Immature natural killer cell (primary cell): ENCODE data around the gene PANX2. TPM values are rescaled to one million over a fixed set of nuclear protein-coding genes. Genes with fewer than 3 reads are reported as not detected.

Experiments
- DNase-seq, 3 donors: peaks; one replicate each; pipeline ENCODE4 v3.0.0; 2022; ENCODE audit warnings: mixed read lengths in 1 of 3
- H3K27ac Mint-ChIP-seq, 6 donors: one replicate each; pipeline ENCODE4 v1.8.0; 2020; ENCODE audit warnings: mixed read lengths in 6 of 6, mild to moderate bottlenecking in 5 of 6, inconsistent platforms in 4 of 6, moderate library complexity in 3 of 6
- H3K27me3 Mint-ChIP-seq, 3 donors: one replicate each; pipeline ENCODE4 v1.8.0; 2020 to 2021; ENCODE audit warnings: low read depth in 3 of 3, mild to moderate bottlenecking in 3 of 3, mixed read lengths in 3 of 3, moderate library complexity in 3 of 3, inconsistent platforms in 1 of 3
- H3K36me3 Mint-ChIP-seq, 3 donors: one replicate each; pipeline ENCODE4 v1.8.0; 2020; ENCODE audit warnings: mixed read lengths in 3 of 3, inconsistent platforms in 2 of 3, mild to moderate bottlenecking in 2 of 3
- H3K4me1 Mint-ChIP-seq, 2 donors: one replicate each; pipeline ENCODE4 v1.8.0; 2020; ENCODE audit warnings: inconsistent platforms in 2 of 2, mild to moderate bottlenecking in 2 of 2, mixed read lengths in 2 of 2, moderate library complexity in 1 of 2
- H3K4me3 Mint-ChIP-seq, 5 donors: one replicate each; pipeline ENCODE4 v1.8.0; 2020; ENCODE audit warnings: mild to moderate bottlenecking in 5 of 5, mixed read lengths in 5 of 5, inconsistent platforms in 3 of 5, moderate library complexity in 3 of 5
- H3K9me3 Mint-ChIP-seq, 6 donors: one replicate each; pipeline ENCODE4 v1.8.0; 2020; ENCODE audit warnings: mild to moderate bottlenecking in 6 of 6, mixed read lengths in 6 of 6, inconsistent platforms in 4 of 6, moderate library complexity in 3 of 6
- polyA plus RNA-seq, 3 donors: library from polyadenylated mRNA; unstranded; fragments of 300-500 nt; fragmentation: Illumina TruSeq; gene quantifications; one replicate each; pipeline ENCODE4 v1.2.3, GENCODE V29; 2021

The PANX2 gene
- polyA plus RNA-seq, 3 donors from 2014 or later = 0.07 TPM; not detected in 2

DNA sequence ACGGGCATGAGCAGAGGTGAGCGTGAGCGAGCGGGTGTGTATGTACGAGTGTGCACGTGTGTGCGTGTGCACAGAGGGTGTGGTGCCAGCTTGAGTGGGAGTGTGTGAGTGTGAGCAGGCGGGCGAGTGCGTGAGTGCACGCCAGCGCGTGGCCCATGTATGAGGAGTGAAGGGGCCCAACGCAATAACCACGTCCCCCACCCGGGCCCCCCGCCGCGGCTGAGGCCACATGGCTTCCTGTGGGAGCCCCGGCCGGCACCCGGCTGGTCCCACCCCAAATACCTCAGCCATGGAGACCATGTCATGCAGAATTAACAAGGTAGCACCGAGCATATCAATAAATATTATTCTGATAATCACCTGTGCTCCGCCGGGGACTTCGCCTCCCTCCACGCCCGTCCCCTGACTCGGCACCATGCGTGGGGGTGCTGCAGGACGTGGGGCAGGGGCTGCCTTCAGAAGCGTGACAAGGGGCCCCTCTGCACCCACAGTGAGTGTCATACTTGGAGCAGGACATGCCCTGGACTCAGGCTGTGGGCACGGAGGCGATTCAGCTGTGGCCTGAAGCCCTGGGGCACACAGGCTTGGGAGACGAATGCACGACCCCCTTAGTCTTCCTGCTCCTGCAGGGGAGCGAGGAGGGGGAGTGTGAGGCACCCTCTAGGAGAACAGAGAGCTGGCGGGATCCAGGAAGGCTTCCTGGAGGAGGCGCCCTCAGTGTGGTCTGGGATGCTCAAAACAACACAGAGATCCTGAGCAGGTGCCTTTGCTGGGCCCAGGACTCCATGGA is 9.6 kb downstream of the PANX2 start:
- no peaks in the 10 kb centered on the region for H3K9me3 Mint-ChIP-seq
- no peak overlapping the region for H3K4me3 Mint-ChIP-seq
- no peak for DNase-seq
- H3K27ac Mint-ChIP-seq = peak overlapping the region in 1 of 6 donors; percentile 81
- peaks cover 0 to 3% (median 2%) of the 10 kb centered on the region in 3 donors for H3K27me3 Mint-ChIP-seq
- no peaks in the 10 kb centered on the region for H3K36me3 Mint-ChIP-seq
- peaks cover 7 to 8% of the 10 kb centered on the region in 2 donors for H3K4me1 Mint-ChIP-seq

GRCh38 chr22:50180727-50181521 is 10.4 kb downstream of the PANX2 start:
- H3K27ac Mint-ChIP-seq = no peak overlapping the region
- H3K4me3 Mint-ChIP-seq = no peak overlapping the region
- H3K9me3 Mint-ChIP-seq = no peaks in the 10 kb centered on the region
- no peaks in the 10 kb centered on the region for H3K36me3 Mint-ChIP-seq
- DNase-seq = no peak
- H3K4me1 Mint-ChIP-seq = peaks cover 7 to 10% of the 10 kb centered on the region in 2 donors
- peaks cover 0 to 5% (median 2%) of the 10 kb centered on the region in 3 donors for H3K27me3 Mint-ChIP-seq

DNA sequence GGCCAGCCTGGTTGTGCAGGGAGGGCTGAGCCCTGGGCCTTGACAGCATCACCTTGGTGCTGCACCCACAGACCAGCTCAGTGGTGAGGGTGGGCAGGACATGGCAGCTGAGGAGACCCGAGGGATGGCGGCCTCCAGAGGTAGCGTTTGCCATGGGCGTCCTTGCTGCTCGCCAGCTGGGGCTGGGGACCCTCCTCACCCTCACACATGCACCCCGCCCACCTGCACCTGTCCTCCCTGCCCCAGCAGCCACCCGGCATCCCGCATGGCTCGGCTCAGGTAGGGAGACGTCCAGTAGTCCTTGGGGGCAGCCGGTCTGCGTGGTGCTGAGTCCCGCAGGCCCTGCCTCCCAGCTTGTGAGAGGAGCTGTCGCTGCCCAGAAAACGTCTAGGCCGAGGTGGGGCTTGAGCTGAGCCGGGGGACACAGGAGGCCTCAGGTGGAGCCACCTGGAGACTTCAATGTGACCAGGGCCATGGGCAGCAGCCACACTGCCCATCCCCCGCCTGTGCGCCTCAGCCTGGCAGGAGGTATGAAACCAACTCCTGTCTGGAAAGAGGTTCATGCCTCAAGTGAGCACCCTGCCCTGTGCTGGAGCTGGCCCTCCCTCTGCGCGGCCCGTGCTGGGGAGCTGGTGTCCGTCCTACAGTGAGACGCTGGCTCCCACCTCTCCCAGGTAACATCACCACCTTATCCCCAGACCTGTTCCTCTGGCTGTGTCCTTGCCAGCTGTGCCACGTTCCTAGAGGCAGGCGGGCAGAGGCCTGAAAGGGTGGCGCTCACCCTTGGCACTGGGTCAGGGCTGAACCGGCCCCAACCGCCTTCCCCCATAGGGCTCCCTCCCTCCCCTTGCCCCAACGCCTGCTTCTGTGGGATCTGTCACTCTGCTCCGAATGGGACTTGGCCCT is 11.9 kb downstream of the PANX2 start:
- Mint-ChIP-seq H3K9me3 (no peaks in the 10 kb centered on the region), H3K27ac (no peak overlapping the region), H3K4me1 (peaks cover 18 to 19% of the 10 kb centered on the region in 2 donors), H3K36me3 (no peaks in the 10 kb centered on the region), H3K27me3 (peaks cover 7 to 12% (median 11%) of the 10 kb centered on the region in 3 donors), H3K4me3 (no peak overlapping the region)
- DNase-seq = no peak

DNA sequence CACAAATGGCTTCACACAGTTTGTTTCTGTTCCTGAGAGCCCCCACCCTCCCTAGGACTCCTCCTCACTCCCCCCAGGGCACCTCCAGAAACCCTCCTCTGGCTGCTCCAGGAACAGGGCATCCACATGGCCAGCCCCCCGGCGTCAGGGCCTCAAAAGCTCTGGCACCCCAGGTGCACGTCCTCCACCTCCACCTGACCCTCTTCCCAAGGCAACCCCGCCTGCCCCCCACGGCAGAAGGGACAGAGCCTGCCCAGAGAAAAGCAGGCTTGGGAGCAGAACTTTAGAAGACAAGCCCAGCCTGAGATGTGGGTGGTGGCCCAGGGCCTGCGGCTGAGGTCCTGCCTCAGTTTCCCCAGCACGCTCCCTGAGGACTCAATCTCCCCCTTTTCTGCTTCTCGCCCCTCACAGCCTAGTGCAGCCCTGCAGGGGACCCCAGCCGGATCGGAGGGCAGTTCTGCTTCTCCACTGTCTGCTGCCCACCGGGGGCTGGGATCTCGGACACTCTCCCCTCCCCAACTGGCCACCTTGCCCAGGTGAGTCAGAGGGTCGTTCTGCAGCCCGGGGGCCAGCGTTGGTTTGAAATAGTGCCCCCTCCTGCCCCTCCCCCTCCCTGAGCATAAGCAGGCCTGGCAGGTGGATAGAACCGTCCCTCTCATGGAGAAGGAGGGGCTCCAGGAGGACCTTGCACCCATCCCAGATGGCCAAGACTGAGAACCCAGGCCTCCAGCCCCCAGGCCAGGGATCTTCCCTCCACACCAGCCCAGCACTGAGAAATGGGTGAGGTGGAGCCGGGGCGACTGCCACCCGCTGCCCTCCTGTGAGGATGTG is 12.8 kb downstream of the PANX2 start:
- peak overlapping the region in 2 of 6 donors; percentile 24 to 75 for H3K27ac Mint-ChIP-seq
- no peaks in the 10 kb centered on the region for H3K36me3 Mint-ChIP-seq
- no peak for DNase-seq
- peaks cover 7 to 16% (median 15%) of the 10 kb centered on the region in 3 donors for H3K27me3 Mint-ChIP-seq
- peak overlapping the region in 4 of 5 donors; percentile 23 to 69 (median 43) for H3K4me3 Mint-ChIP-seq
- H3K9me3 Mint-ChIP-seq = no peaks in the 10 kb centered on the region
- H3K4me1 Mint-ChIP-seq = peaks cover 21 to 26% of the 10 kb centered on the region in 2 donors

- no peaks in the 10 kb centered on the region for H3K36me3 Mint-ChIP-seq
- peak overlapping the region; percentile 58 to 75 (median 69) for H3K4me3 Mint-ChIP-seq
- no peak for DNase-seq
- H3K9me3 Mint-ChIP-seq = no peaks in the 10 kb centered on the region
- H3K27me3 Mint-ChIP-seq = peaks cover 7 to 17% (median 16%) of the 10 kb centered on the region in 3 donors
- H3K27ac Mint-ChIP-seq = peak overlapping the region in 2 of 6 donors; percentile 61 to 75
- peaks cover 23 to 33% of the 10 kb centered on the region in 2 donors for H3K4me1 Mint-ChIP-seq
These were observed 13.7 kb downstream of the PANX2 start for GRCh38 chr22:50184004-50184901.

DNA sequence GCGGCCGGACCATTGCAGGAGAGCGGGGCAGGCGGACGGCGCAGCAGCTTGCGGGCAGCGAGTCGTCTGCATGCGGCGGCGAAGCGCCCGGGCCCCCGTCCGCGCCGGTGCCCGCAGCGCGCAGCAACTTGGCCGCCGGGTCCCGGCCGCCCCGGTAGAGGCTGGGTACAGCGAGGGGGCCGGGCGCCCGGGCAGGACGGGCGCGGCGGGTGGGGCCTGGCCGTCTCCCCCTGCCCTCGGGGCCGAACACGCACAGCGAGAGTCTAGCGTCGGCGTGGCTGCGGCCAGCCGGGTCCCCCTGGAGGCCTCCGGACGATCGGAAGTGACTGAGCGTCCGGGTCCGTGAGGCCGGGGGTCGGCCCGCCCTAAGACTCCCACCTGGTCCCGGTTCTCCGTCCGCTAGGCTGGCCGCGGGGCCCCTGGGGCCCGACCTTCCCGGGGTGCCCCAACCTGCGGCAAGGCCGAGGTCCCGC is 14.4 kb downstream of the PANX2 start:
- DNase-seq = no peak
- peaks cover 24 to 38% of the 10 kb centered on the region in 2 donors for H3K4me1 Mint-ChIP-seq
- no peaks in the 10 kb centered on the region for H3K36me3 Mint-ChIP-seq
- peak overlapping the region in 1 of 6 donors; percentile 61 for H3K27ac Mint-ChIP-seq
- H3K27me3 Mint-ChIP-seq = peaks cover 12 to 19% (median 17%) of the 10 kb centered on the region in 3 donors
- H3K4me3 Mint-ChIP-seq = peak overlapping the region; percentile 73 to 87 (median 85)
- H3K9me3 Mint-ChIP-seq = no peaks in the 10 kb centered on the region

- Mint-ChIP-seq H3K9me3 (no peaks in the 10 kb centered on the region), H3K27ac (peak within 1 kb of the TSS; percentile 91 to 100 (median 99)), H3K4me1 (peaks cover 27 to 39% of the 10 kb centered on the region in 2 donors), H3K27me3 (peaks cover 14 to 25% (median 23%) of the 10 kb centered on the region in 3 donors), H3K4me3 (peak within 1 kb of the TSS; percentile 93 to 98 (median 95)), H3K36me3 (no peaks in the 10 kb centered on the region)
- DNase-seq = peak; percentile 85 to 90 (median 90)
These were observed 15.0 kb downstream of the PANX2 start, which contains the start of gene TRABD for GRCh38 chr22:50185375-50186087. TSS of gene TRABD (plus strand) at chr22:50185913. CDS start at chr22:50193061, 7,148 bp downstream.

DNA sequence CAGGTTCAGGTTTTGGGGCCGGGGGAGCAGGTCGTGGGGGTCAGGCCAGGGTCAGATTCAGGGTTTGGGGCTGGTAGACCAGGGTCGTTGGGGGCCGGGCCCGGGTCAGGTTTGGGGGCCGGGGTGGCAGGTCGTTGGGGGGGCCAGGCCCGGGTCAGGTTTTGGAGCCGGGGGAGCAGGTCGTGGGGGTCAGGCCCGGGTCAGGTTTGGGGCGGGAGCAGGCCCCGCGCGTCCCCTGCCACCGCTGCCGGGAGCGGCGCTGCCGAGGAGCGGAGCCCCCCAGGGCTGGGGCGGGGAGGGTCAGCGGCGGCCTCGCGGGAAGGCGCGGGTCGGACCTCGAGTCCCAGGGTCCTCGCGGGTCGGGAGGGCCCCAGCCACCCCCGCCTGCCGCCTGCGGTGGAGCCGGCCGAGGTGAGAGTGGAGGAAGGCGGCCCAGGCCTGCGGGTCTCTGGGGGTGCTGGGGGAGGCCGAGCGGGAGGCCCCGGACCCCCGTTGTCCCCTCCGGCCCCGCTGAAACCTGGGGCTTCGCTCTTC is 15.7 kb downstream of the PANX2 start:
- Mint-ChIP-seq H3K4me1 (peaks cover 34 to 45% of the 10 kb centered on the region in 2 donors), H3K36me3 (no peaks in the 10 kb centered on the region), H3K27ac (peak overlapping the region; percentile 91 to 100 (median 99)), H3K27me3 (peaks cover 22 to 31% (median 27%) of the 10 kb centered on the region in 3 donors), H3K9me3 (no peaks in the 10 kb centered on the region), H3K4me3 (peak overlapping the region; percentile 93 to 98 (median 95))
- no peak for DNase-seq

GRCh38 chr22:50186761-50187523 is 16.4 kb downstream of the PANX2 start:
- H3K4me1 Mint-ChIP-seq = peaks cover 41 to 52% of the 10 kb centered on the region in 2 donors
- peaks cover 26 to 33% (median 32%) of the 10 kb centered on the region in 3 donors for H3K27me3 Mint-ChIP-seq
- H3K36me3 Mint-ChIP-seq = no peaks in the 10 kb centered on the region
- peak; percentile 52 to 68 (median 66) for DNase-seq
- peak overlapping the region; percentile 91 to 100 (median 99) for H3K27ac Mint-ChIP-seq
- no peaks in the 10 kb centered on the region for H3K9me3 Mint-ChIP-seq
- peak overlapping the region; percentile 93 to 98 (median 95) for H3K4me3 Mint-ChIP-seq

DNA sequence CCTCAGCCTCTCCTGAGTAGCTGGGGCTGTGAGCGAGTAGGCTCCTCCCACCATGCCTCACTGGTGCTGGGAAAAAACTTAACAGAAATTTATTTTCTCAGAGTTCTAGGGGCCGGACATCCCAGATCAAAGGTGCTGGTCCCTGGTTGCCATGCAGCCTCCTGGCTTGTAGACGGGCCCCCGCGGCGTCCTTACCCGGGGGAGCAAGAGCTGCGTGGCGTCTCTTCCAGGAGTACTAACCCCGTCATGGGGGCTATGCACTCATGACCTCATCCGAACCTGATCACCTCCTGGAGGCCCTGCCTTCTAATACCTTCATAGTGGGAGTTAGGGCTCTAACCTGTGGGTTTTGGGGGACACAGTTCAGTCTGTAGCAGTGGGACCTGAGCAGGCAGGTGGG is 17.8 kb downstream of the PANX2 start:
- H3K36me3 Mint-ChIP-seq = no peaks in the 10 kb centered on the region
- H3K27ac Mint-ChIP-seq = peak overlapping the region; percentile 96 to 100 (median 100)
- H3K4me1 Mint-ChIP-seq = peaks cover 48 to 61% of the 10 kb centered on the region in 2 donors
- peaks cover 26 to 33% (median 32%) of the 10 kb centered on the region in 3 donors for H3K27me3 Mint-ChIP-seq
- H3K9me3 Mint-ChIP-seq = no peaks in the 10 kb centered on the region
- no peak for DNase-seq
- peak overlapping the region; percentile 21 to 89 (median 33) for H3K4me3 Mint-ChIP-seq
